HepG2 (cell line): ENCODE measurements around the gene BEX1. TPM values are rescaled to one million over a fixed set of nuclear protein-coding genes. Genes with fewer than 3 reads are reported as not detected.

Source experiments
- ATAC-seq: fragments of 200-7000 bp; cut with Tn5 transposase; 3 replicates; pipeline ENCODE4 v1.9.1; 2020; ENCODE audit warnings: mild to moderate bottlenecking, moderate library complexity
- BruUV-seq: library from RNA; stranded (reverse); fragments of 400-500 nt; replicated peaks from 2 replicates; lab custom pipeline; 2021; lab: Mats Ljungman, UMichigan
- CTCF ChIA-PET: fragments of 300-600 bp; formaldehyde crosslinking; extraction: SDS; loops from one replicate; lab custom pipeline; 2021; ENCODE audit warnings: low total read pairs, inconsistent platforms, low intra/inter-chr PET ratio; lab: Yijun Ruan, JAX
- POLR2A ChIA-PET: fragments of 350-600 bp; sonication (Branson Sonifier 250); formaldehyde crosslinking; loops from one replicate; lab custom pipeline; 2020; ENCODE audit warnings: antibody characterized with exemption, inconsistent platforms; lab: Yijun Ruan, JAX
- DNase-seq: peaks from one replicate; pipeline ENCODE4 v3.0.0-alpha.2; 2015; ENCODE audit warnings: low spot score
- FAIRE-seq: peaks from 3 replicates; lab custom pipeline; 2011; peaks lifted over from hg19 to GRCh38; lab: Jason Lieb, UNC
- H2AFZ ChIP-seq: one replicate; pipeline ENCODE4 v1.6.1; 2011; ENCODE audit warnings: low read length, inconsistent platforms
- H3K27ac ChIP-seq: fragments of 300-600 bp; 3 replicates; pipeline ENCODE4 v1.8.0; 2011; ENCODE audit warnings: mixed run types, mild to moderate bottlenecking, mixed read lengths, low read length, inconsistent platforms; ENCODE audit not compliant: insufficient read depth; ENCODE audit errors: extremely low read length
- H3K27me3 ChIP-seq, 2 experiments: fragments of 200-600 bp in 1 of 2; 2 replicates in 1 of 2; 3 replicates in 1 of 2; pipeline versions ENCODE4 v1.6.0 to v1.8.0; 2011; ENCODE audit warnings: low read length in 2 of 2, mild to moderate bottlenecking in 2 of 2, moderate library complexity in 2 of 2, inconsistent platforms in 1 of 2; ENCODE audit not compliant: insufficient read depth in 2 of 2, control insufficient read depth in 1 of 2
- H3K36me3 ChIP-seq, 2 experiments: fragments of 200-600 bp in 1 of 2; replicated peaks in 1 of 2; 2 replicates in 1 of 2; 3 replicates in 1 of 2; pipeline versions ENCODE4 v1.5.1 to v1.8.0; 2011; ENCODE audit warnings: low read length in 2 of 2, inconsistent platforms in 1 of 2; ENCODE audit not compliant: insufficient read depth in 2 of 2, control insufficient read depth in 1 of 2
- H3K4me1 ChIP-seq: 2 replicates; pipeline ENCODE4 v1.5.1; 2012; ENCODE audit warnings: low read length, inconsistent platforms; ENCODE audit not compliant: insufficient read depth
- H3K4me2 ChIP-seq: 2 replicates; pipeline ENCODE4 v1.6.0; 2011; ENCODE audit warnings: low read depth, low read length, inconsistent platforms
- H3K4me3 ChIP-seq, 3 experiments: fragments of 200-600 bp in 1 of 3; sonication (generic), shearing (Covaris generic) in 1 of 3; replicated peaks in 1 of 3; 2 replicates each; pipeline ENCODE4 v1.5.1; 2011 to 2016; ENCODE audit warnings: low read length in 3 of 3, inconsistent platforms in 2 of 3, low read depth in 2 of 3, mild to moderate bottlenecking in 2 of 3, control low read depth in 1 of 3, mixed read lengths in 1 of 3; ENCODE audit not compliant: insufficient read depth in 1 of 3
- H3K79me2 ChIP-seq: one replicate; pipeline ENCODE4 v1.6.1; 2011; ENCODE audit warnings: low read length, inconsistent platforms; ENCODE audit not compliant: insufficient read depth
- H3K9ac ChIP-seq: 2 replicates; pipeline ENCODE4 v1.6.0; 2011; ENCODE audit warnings: mild to moderate bottlenecking, low read depth, low read length, inconsistent platforms; ENCODE audit not compliant: insufficient read depth
- H3K9me3 ChIP-seq: 2 replicates; pipeline ENCODE4 v1.5.1; 2012; ENCODE audit warnings: mild to moderate bottlenecking, low read length
- H4K20me1 ChIP-seq: 2 replicates; pipeline ENCODE4 v1.6.0; 2011; ENCODE audit warnings: inconsistent platforms, mild to moderate bottlenecking, low read length, moderate library complexity; ENCODE audit not compliant: insufficient read depth
- DZIP1 ChIP-seq: sonication (generic); formaldehyde crosslinking; IDR thresholded peaks from 2 replicates; pipeline ENCODE4 v1.5.0; 2020; ENCODE audit warnings: mild to moderate bottlenecking, missing genetic modification reagents
- MIER2 ChIP-seq: IDR thresholded peaks from 2 replicates; pipeline ENCODE4 v1.6.1; 2016; ENCODE audit warnings: missing biosample characterization, missing genetic modification reagents
- NR2F6 ChIP-seq, 2 experiments: IDR thresholded peaks; 2 replicates each; pipeline ENCODE4 v1.6.1; 2016; ENCODE audit warnings: antibody characterized with exemption in 1 of 2, mild to moderate bottlenecking in 1 of 2
- SOX13 ChIP-seq, 3 experiments: fragments of 450-650 bp in 1 of 3; sonication (generic) in 1 of 3; formaldehyde crosslinking in 1 of 3; IDR thresholded peaks in 2 of 3; conservative IDR thresholded peaks in 1 of 3; 2 replicates each; pipeline versions ENCODE4 v1.5.0 to v1.6.1; 2016 to 2020; ENCODE audit warnings: antibody characterized with exemption in 1 of 3, mild to moderate bottlenecking in 1 of 3, missing compliant biosample characterization in 1 of 3, missing genetic modification reagents in 1 of 3, moderate library complexity in 1 of 3
- STAG1 ChIP-seq: sonication (generic); formaldehyde crosslinking; IDR thresholded peaks from 2 replicates; pipeline ENCODE4 v1.4.0; 2020; ENCODE audit warnings: missing genetic modification reagents
- ZBTB46 ChIP-seq: sonication (generic); formaldehyde crosslinking; IDR thresholded peaks from 2 replicates; pipeline ENCODE4 v1.4.0; 2020; ENCODE audit warnings: mild to moderate bottlenecking, missing genetic modification reagents, borderline replicate concordance
- ZNF576 ChIP-seq: sonication (generic); formaldehyde crosslinking; IDR thresholded peaks from 2 replicates; pipeline ENCODE4 v1.4.0; 2020; ENCODE audit warnings: mild to moderate bottlenecking, missing genetic modification reagents
- ZNF577 ChIP-seq: sonication (generic); formaldehyde crosslinking; IDR thresholded peaks from 2 replicates; pipeline ENCODE4 v1.4.0; 2020; ENCODE audit warnings: mild to moderate bottlenecking, low read depth, missing genetic modification reagents, borderline replicate concordance
- WGBS: methylation state at CpG from one replicate; pipeline ENCODE4 v1.1.6; 2017; ENCODE audit warnings: low lambda C conversion rate; 5-methylcytosine and 5-hydroxymethylcytosine counted together
- in situ Hi-C: cut with HindIII; loops from 2 replicates; pipeline ENCODE4 v1.10.0; 2017; ENCODE audit warnings: low pct_unique_long_range_greater_than_20kb; ENCODE audit not compliant: extremely low pct_ligation_motif_present
- intact Hi-C: fragments of 100-400 bp; cut with micrococcal nuclease; formaldehyde crosslinking; loops from one replicate; pipeline ENCODE4 v1.10.0; 2022; ENCODE audit not compliant: unreplicated experiment
- polyA plus RNA-seq, 8 experiments: library from polyadenylated mRNA; depleted of rRNA in 3 of 8; stranded (reverse) in 7 of 8; unstranded in 1 of 8; fragments of >200 nt; fragmentation: Illumina TruSeq in 4 of 8; extraction: Trizol in 4 of 8; gene quantifications; 2 replicates each; pipeline versions ENCODE4 v1.2.1 to v1.2.3, GENCODE V29; 2011 to 2016; ENCODE audit warnings: low read depth in 4 of 8, missing spikeins in 1 of 8, mixed read lengths in 1 of 8; ENCODE audit not compliant: insufficient read depth in 1 of 8
- total RNA-seq, 5 experiments: library from RNA; depleted of rRNA; stranded (reverse); fragments of >200 nt; fragmentation: Illumina TruSeq; extraction: Trizol; gene quantifications; 2 replicates each; pipeline ENCODE4 v1.2.3, GENCODE V29; 2016; ENCODE audit warnings: low read depth in 1 of 5

BEX1 gene
- total and polyA plus RNA-seq, 2 of the 13 experiments (the other 11 are each of a cell fraction or from before 2014, with no cell fraction given), result 29.4 to 69.4 TPM

- intact Hi-C loops (no loop called here), in situ Hi-C loops (no loop called here)
- Histone ChIP-seq H3K9ac (no peak overlapping the region), H3K27ac (no peak overlapping the region), H3K4me1 (no peaks in the 10 kb centered on the region), H3K4me3 (no peak overlapping the region), H4K20me1 (no peaks in the 10 kb centered on the region), H3K4me2 (no peak overlapping the region), H3K9me3 (no peaks in the 10 kb centered on the region), H3K36me3 (no peaks in the 10 kb centered on the region), H3K79me2 (no peaks in the 10 kb centered on the region)
- DNase-seq (peak; percentile 39), FAIRE-seq (no peak)
- 0% methylated on average over 1 of the region's 3 CpGs for WGBS
- no TSS peak for BruUV-seq
- ChIA-PET CTCF (no interaction called here), POLR2A (no interaction called here)
- TF ChIP-seq SOX13 (IDR thresholded peaks at IDR 0.05), result no peak
- TF ChIP-seq SOX13 (CRISPR knock-in tag; conservative IDR thresholded peaks at IDR 0.05 in 1 of 2, IDR thresholded peaks at IDR 0.05 in 1 of 2), result peak in 1 of 2 experiments; percentile 32; a peak in 1 of 4 replicates
- TF ChIP-seq DZIP1 (CRISPR knock-in tag), result no peak
- TF ChIP-seq, all 625 proteins: peak for 1
- no peak for ATAC-seq
- no peak overlapping the region for H2AFZ ChIP-seq
- H3K27me3 ChIP-seq, result no peaks in the 10 kb centered on the region
Measured at GRCh38 chrX:103101299-103102042, 37.5 kb upstream of the BEX1 start.

- H3K4me2 ChIP-seq, result no peak overlapping the region
- ATAC-seq (no peak), FAIRE-seq (no peak), DNase-seq (no peak)
- H2AFZ ChIP-seq, result no peak overlapping the region
- ChIA-PET POLR2A (no interaction called here), CTCF (no interaction called here)
- in situ Hi-C loops, result no loop called here
- no peaks in the 10 kb centered on the region for H3K9me3 ChIP-seq
- no peak overlapping the region for H3K4me3 ChIP-seq
- 84% methylated on average over 4 of the region's 4 CpGs for WGBS
- no peaks in the 10 kb centered on the region for H3K4me1 ChIP-seq
- no peaks in the 10 kb centered on the region for H4K20me1 ChIP-seq
- H3K27me3 ChIP-seq, result no peaks in the 10 kb centered on the region
- intact Hi-C loops, result no loop called here
- H3K36me3 ChIP-seq, result no peaks in the 10 kb centered on the region
- no peaks in the 10 kb centered on the region for H3K79me2 ChIP-seq
- no peak overlapping the region for H3K27ac ChIP-seq
- no peak overlapping the region for H3K9ac ChIP-seq
- no TSS peak for BruUV-seq
- TF ChIP-seq MIER2 (CRISPR knock-in tag) (no peak), STAG1 (CRISPR knock-in tag) (no peak), NR2F6 (IDR thresholded peaks at IDR 0.05) (no peak), NR2F6 (CRISPR knock-in tag; IDR thresholded peaks at IDR 0.05) (no peak), ZNF576 (no peak), ZBTB46 (CRISPR knock-in tag) (no peak), ZNF577 (CRISPR knock-in tag) (no peak)
Measured at GRCh38 chrX:103100484-103100883, 36.5 kb upstream of the BEX1 start.
